Kidney (tissue), 14 donors: ENCODE data around the gene NKAIN2. TPM values are rescaled to one million over a fixed set of nuclear protein-coding genes. Genes with fewer than 3 reads are reported as not detected.
"Not testable (repeated sequence)": the region's sequence is repeated elsewhere in the genome, so short reads cannot be mapped to it uniquely, and the experiment has no call there.

ENCODE experiments used
- DNase-seq, 5 donors: peaks; one replicate each; pipeline ENCODE4 v3.0.0-alpha.2; 2013 to 2020
- FAIRE-seq: peaks from 2 replicates; lab custom pipeline; 2012; peaks lifted over from hg19 to GRCh38; lab: Jason Lieb, UNC
- H3K27ac ChIP-seq, 2 donors: one replicate each; pipeline ENCODE4 v1.7.0; 2013; ENCODE audit warnings: low read depth in 2 of 2, low read length in 2 of 2, inconsistent platforms in 1 of 2
- H3K27me3 ChIP-seq: one replicate; pipeline ENCODE4 v1.7.1; 2013; ENCODE audit warnings: low read length, inconsistent platforms; ENCODE audit not compliant: control insufficient read depth, insufficient read depth
- H3K36me3 ChIP-seq, 3 donors: one replicate each; pipeline versions ENCODE4 v1.7.0 to v1.7.1; 2013; ENCODE audit warnings: low read length in 3 of 3, control low read depth in 1 of 3, inconsistent platforms in 1 of 3; ENCODE audit not compliant: insufficient read depth in 3 of 3, control insufficient read depth in 2 of 3
- H3K4me1 ChIP-seq, 3 donors: one replicate each; pipeline versions ENCODE4 v1.7.0 to v1.7.1; 2013; ENCODE audit warnings: low read length in 3 of 3, inconsistent platforms in 1 of 3, low read depth in 1 of 3; ENCODE audit not compliant: control insufficient read depth in 2 of 3, insufficient read depth in 2 of 3
- H3K4me3 ChIP-seq, 3 donors: one replicate each; pipeline versions ENCODE4 v1.7.0 to v1.8.1; 2013; ENCODE audit warnings: low read length in 3 of 3, control low read depth in 1 of 3, inconsistent platforms in 1 of 3
- H3K9ac ChIP-seq, 3 donors: one replicate each; pipeline versions ENCODE4 v1.7.0 to v1.7.1; 2013; ENCODE audit warnings: low read length in 3 of 3, control low read depth in 1 of 3, inconsistent platforms in 1 of 3
- H3K9me3 ChIP-seq, 3 donors: one replicate each; pipeline versions ENCODE4 v1.7.0 to v1.7.1; 2013; ENCODE audit warnings: low read length in 3 of 3, control low read depth in 1 of 3, inconsistent platforms in 1 of 3; ENCODE audit not compliant: control insufficient read depth in 2 of 3, insufficient read depth in 1 of 3
- intact Hi-C: fragments of 100-400 bp; cut with DNase I; formaldehyde crosslinking; loops from one replicate; pipeline ENCODE4 v1.11.1; 2022
- polyA plus RNA-seq: library from polyadenylated mRNA; stranded (reverse); fragments of 350-450 nt; fragmentation: Illumina TruSeq; extraction: RNeasy Lipid Tissue Mini Kit (QIAGEN cat#74804); gene quantifications from one replicate; pipeline ENCODE4 v1.2.3, GENCODE V29; 2014; ENCODE audit warnings: low read depth, low replicate concordance; ENCODE audit not compliant: insufficient read depth
- total RNA-seq: library from RNA; stranded (reverse); fragmentation: NEBNext Ultra II Directional; extraction: Animal tissue kit (Norgen Biotek cat#: 25700); gene quantifications from one replicate; pipeline ENCODE4 v1.2.1, GENCODE V29; 2021
- TF ChIP-seq, protein P1 (sequence below): IDR thresholded peaks from 3 replicates; pipeline ENCODE4 v1.5.1; 2012; ENCODE audit warnings: mild to moderate bottlenecking, moderate library complexity, borderline replicate concordance; ENCODE audit not compliant: insufficient read depth; ENCODE audit errors: extremely low read depth
- donor health status: control.
- donor health status: control.
- donor health status: control.
- donor health status: control.
- donor health status: control.
- donor health status: DM: yes; HTN: yes; CAD: no.
- donor health status: Normal renal cell carcinoma (clear cell type).

NKAIN2 gene
- total and polyA plus RNA-seq, 2 donors from 2014 or later, result 0.39 to 1.8 TPM

DNA sequence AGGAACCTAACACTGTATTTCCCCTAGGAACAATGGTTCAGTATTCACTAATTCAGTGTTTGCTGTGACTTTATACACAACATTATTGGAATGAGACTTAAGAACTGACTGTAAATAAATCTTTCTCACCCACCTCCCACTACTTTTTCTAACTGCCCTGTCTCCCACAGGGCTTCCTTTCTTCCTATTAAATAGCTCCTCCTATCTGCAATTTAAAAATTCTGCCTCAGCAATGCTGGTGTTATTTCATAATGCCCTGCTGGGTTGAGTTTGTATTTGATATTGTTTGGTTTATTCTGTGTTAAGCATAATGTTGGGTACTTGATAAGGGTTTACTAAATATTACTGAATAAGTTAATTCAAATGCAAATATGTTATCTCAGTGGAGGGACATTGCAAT lies 585.5 kb downstream of the NKAIN2 start:
- TF ChIP-seq, protein P1, sequence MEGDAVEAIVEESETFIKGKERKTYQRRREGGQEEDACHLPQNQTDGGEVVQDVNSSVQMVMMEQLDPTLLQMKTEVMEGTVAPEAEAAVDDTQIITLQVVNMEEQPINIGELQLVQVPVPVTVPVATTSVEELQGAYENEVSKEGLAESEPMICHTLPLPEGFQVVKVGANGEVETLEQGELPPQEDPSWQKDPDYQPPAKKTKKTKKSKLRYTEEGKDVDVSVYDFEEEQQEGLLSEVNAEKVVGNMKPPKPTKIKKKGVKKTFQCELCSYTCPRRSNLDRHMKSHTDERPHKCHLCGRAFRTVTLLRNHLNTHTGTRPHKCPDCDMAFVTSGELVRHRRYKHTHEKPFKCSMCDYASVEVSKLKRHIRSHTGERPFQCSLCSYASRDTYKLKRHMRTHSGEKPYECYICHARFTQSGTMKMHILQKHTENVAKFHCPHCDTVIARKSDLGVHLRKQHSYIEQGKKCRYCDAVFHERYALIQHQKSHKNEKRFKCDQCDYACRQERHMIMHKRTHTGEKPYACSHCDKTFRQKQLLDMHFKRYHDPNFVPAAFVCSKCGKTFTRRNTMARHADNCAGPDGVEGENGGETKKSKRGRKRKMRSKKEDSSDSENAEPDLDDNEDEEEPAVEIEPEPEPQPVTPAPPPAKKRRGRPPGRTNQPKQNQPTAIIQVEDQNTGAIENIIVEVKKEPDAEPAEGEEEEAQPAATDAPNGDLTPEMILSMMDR, result no peak
- intact Hi-C loops, result no loop called here
- no peaks in the 10 kb centered on the region for H3K36me3 ChIP-seq
- FAIRE-seq (no peak), DNase-seq (no peak)
- no peaks in the 10 kb centered on the region for H3K4me1 ChIP-seq
- H3K27ac ChIP-seq, result no peak overlapping the region
- H3K27me3 ChIP-seq, result no peaks in the 10 kb centered on the region
- peaks cover 0 to 8% (median 0%) of the 10 kb centered on the region in 3 donors for H3K9me3 ChIP-seq
- H3K4me3 ChIP-seq, result no peak overlapping the region
- no peak overlapping the region for H3K9ac ChIP-seq

DNA sequence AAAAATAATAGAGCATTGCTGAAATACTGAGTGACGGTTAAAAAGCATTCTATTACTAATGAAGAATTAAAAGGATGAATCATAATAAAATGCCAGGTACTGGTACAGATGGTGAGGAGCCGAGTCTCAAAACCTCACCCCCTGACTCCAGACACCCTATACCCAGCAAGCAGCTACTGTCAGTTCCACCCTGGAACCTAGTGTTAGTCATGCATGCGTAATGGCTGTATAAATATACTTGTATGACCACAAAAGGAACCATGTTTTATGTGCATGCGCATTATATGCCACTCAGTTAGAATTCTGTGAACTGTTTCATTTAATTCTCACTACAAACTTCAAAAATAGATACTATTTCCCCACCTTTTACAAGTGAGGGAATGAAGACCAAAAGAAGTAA lies 589.9 kb downstream of the NKAIN2 start:
- Histone ChIP-seq H3K9me3 (peaks cover 0 to 4% (median 0%) of the 10 kb centered on the region in 3 donors), H3K27ac (no peak overlapping the region), H3K36me3 (no peaks in the 10 kb centered on the region), H3K4me1 (no peaks in the 10 kb centered on the region), H3K4me3 (no peak overlapping the region), H3K9ac (no peak overlapping the region), H3K27me3 (no peaks in the 10 kb centered on the region)
- TF ChIP-seq, protein P1, result no peak
- no peak for FAIRE-seq
- no peak for DNase-seq
- intact Hi-C loops, result no loop called here

DNA sequence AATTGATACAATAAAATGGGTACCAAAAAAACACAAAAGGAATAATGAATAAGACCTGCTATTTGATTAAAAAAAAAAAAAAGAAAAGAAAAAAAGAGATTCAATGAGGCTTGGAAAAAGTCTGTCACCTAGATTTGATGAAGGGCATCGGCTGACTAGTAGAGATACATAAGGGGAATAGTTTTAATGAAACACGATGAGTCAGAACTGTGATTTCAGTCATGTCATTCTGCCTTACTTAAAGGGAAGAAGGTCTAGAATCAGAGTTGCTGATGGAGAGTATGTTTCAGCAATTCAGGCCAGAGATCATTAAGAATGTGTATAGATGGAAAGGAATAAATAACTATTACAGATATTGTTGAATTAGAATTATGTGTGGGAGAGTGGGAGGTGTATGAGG lies 592.7 kb downstream of the NKAIN2 start:
- Histone ChIP-seq H3K9me3 (no peaks in the 10 kb centered on the region), H3K27ac (no peak overlapping the region), H3K4me3 (no peak overlapping the region), H3K9ac (no peak overlapping the region), H3K4me1 (no peaks in the 10 kb centered on the region), H3K27me3 (no peaks in the 10 kb centered on the region), H3K36me3 (no peaks in the 10 kb centered on the region)
- no peak for FAIRE-seq
- intact Hi-C loops, result no loop called here
- TF ChIP-seq, protein P1, result no peak
- DNase-seq, result no peak

DNA sequence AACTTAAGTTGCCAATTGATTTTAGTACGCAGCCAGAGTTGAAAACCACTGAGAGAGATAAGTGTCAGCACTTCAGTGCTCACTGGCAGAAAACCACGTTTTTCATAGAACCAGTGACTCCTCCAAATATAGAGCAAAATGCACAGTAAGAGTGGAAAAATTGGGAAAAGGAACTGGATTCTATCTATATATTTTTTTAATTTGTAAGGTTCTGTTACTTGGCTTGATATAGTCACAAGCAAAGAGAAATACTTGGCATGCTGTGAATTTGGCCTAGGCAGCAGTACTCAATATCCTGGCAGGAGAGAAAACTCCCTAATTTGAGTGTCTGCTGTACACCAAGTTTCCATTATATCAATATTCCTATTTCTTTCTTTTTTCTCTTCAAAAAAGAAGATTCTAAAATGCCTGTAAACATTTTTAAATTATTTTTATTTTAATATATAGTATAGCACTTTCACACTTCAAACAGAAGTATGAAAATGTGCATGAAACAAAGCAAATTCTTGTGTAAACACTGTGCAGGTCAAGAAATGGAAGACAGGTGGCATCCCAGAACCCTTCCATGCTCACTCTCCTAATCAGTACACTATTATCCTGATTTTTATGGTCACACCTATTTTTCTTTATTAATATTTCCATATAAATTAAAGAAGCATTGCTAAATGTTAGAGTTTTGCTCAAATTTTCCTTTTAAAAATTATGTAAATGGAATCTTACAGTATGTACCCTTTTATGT lies 596.8 kb downstream of the NKAIN2 start:
- intact Hi-C loops, result no loop called here
- no peak for FAIRE-seq
- no peak overlapping the region for H3K4me3 ChIP-seq
- TF ChIP-seq, protein P1, result no peak
- no peak overlapping the region for H3K9ac ChIP-seq
- no peaks in the 10 kb centered on the region for H3K27me3 ChIP-seq
- no peak overlapping the region for H3K27ac ChIP-seq
- H3K4me1 ChIP-seq, result no peaks in the 10 kb centered on the region
- H3K36me3 ChIP-seq, result no peaks in the 10 kb centered on the region
- H3K9me3 ChIP-seq, result no peaks in the 10 kb centered on the region
- DNase-seq, result no peak

DNA sequence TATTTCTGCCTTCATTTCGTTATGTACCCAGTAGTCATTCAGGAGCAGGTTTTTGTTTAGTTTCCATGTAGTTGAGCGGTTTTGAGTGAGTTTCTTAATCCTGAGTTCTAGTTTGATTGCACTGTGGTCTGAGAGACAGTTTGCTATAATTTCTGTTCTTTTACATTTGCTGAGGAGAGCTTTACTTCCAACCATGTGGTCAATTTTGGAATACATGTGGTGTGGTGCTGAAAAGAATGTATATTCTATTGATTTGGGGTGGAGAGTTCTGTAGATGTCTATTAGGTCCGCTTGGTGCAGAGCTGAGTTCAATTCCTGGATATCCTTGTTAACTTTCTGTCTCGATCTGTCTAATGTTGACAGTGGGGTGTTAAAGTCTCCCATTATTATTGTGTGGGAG lies 606.8 kb downstream of the NKAIN2 start:
- H3K36me3 ChIP-seq, H3K4me1 ChIP-seq, H3K9ac ChIP-seq, H3K9me3 ChIP-seq, H3K27me3 ChIP-seq, H3K27ac ChIP-seq, intact Hi-C loops, FAIRE-seq, DNase-seq, H3K4me3 ChIP-seq: not testable (repeated sequence)
